GM21717 (cell line): ENCODE data around the gene CEP57L1.
A peak's percentile ranks its signal among the peaks of the same experiment; 100 is the strongest.

Source experiments
- ATAC-seq: cut with Tn5 transposase; IDR thresholded peaks from one replicate; pipeline ENCODE4 v1.9.1; 2021; ENCODE audit warnings: mild to moderate bottlenecking, moderate library complexity; ENCODE audit not compliant: unreplicated experiment

Gene CEP57L1

GRCh38 chr6:109095036-109095834 is at the start of gene CEP57L1:
Gene CEP57L1, plus strand, starts transcription at chr6:109095507. Its CDS starts 49,715 bp downstream, at chr6:109145222.
- ATAC-seq = peak; percentile 70

DNA sequence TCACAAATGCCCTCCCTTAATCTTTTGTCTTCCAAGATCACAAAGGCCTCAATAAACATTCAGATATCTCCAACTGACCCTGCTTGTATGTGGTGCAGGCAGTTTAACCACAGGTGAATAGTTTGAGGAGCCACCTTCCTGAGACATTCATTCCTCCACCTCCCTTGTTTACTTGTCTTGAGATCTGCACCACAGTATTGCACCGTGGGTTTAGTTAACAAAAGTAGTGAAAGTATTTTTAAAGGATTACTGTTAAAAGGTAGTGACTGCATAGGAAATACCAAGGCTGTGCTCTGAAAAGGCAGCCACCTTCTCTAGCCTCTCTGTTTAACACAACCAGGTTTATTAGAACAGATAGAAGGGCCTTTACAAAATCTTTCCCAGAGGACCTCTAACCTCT is 47.1 kb upstream of the CEP57L1 start:
- ATAC-seq = no peak

GRCh38 chr6:109048670-109049415 is 46.5 kb upstream of the CEP57L1 start:
- no peak for ATAC-seq

DNA sequence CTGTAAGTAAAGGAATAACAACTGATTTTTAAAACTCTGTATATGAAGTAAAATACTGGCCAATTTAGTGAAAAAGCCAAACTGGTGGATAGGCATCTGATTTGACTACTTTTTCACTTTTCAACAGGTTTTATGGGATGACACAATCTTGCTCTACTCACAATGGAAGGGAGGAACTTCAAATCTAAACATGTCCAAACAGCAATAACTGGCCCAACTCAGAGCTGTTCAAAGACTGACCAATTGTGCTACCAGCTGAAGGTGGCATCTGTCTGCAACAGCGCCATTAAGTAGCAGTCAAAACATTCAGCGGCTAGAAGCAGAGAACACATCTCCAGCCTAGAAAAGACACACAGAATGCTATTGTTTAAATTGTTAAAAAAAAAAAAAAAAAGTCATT is 45.3 kb upstream of the CEP57L1 start:
- no peak for ATAC-seq

- ATAC-seq = no peak
Observed at GRCh38 chr6:109050447-109051102, 44.7 kb upstream of the CEP57L1 start.

DNA sequence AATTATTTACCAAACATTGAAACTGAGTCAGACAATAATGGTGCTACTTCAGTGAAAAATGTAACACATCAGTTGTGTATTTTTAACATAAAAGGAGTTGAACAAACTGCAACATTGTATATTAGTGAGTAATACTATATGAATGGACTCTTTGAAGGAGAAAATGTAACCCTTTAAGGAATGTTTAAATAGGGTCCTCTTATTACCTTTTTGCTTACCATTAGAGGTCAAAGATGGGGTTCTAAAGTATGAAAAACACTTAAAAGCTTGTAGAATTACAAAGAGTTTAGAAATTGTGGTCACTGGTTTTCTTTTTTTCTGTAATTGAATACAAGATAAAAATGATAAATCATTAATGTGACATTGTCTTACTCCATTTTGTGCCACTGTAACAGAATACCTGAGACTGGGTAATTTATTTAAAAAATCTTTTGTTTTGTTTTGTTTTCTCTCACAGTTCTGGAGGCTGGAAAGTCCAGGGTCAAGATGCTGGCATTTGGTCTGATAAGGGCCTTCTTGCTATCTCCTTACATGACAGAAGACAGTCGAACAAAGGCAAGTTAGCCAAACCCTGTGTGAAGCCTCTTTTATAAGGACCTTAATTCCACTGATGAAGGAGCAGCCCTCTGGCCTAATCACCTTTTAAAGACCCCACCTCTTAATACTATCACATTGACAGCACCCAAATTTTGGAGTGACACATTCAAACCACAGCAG is 43.8 kb upstream of the CEP57L1 start:
- ATAC-seq = no peak

DNA sequence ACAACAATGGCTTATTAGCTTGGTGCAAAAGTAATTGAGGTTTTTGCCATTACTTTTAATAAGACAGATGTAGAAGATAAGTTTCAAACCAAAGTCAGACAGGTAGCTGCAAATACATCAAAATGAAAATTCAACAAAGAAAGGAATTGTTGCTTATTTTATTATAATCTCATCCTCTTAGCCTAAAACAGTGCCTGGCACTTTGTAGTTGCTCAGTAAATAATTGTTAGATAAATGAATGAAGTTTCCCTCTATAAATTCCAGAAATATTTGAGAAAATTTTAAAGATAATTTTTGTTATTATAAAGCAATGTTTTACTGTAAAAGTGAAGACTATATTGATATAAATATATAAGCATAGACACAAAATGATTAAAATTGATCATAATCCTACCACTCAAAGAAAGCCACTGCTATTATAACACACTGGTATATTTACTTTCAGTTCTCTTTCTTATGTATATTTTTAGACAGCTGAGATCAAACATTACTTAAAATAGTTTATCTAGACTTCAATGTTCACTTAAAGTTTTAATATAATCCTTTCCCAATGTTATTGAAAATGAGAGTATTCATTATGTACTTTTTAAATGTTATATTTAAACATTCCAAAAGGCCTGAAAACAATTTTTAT is 43.2 kb upstream of the CEP57L1 start:
- no peak for ATAC-seq

DNA sequence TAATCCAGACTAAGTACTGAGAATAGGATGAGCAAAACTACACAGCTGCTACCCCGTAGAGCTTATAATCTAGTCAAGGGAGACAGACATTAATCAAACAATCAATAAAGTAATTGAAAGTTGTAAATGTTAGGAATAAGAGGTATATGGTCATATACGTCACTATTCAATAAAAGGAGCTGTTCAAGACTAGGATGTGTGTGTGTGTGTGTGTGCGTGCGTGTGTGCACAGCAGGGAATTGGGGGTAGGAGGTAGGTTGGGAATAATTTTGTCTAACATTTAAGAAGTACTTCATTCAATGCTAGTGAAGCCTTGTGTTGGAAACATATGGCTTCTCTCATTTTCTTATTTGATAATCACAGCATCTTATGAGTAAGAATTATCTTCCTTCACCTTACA is 42.5 kb upstream of the CEP57L1 start:
- ATAC-seq = no peak

GRCh38 chr6:109053336-109053735 is 42.0 kb upstream of the CEP57L1 start:
- no peak for ATAC-seq

- ATAC-seq = no peak
Observed at GRCh38 chr6:109055771-109056235, 39.5 kb upstream of the CEP57L1 start.

DNA sequence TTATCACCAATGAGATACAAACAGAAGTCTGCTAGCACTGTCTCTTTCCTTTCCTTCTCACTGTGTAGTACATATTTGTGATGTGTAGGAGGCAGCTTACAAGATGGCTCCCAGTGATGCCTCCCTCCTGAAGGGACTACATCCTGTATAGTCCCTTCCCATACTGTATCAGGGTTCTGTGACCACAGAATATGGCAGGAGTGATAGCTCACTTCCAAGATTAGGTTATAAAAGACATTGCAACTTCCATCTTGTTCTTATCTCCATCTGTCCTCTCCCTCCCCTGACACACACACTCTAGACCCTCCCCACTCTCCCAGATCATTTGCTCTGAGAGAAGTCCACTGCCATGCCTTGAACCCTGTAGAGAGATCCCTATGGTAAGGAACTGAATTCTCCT is 38.6 kb upstream of the CEP57L1 start:
- no peak for ATAC-seq

DNA sequence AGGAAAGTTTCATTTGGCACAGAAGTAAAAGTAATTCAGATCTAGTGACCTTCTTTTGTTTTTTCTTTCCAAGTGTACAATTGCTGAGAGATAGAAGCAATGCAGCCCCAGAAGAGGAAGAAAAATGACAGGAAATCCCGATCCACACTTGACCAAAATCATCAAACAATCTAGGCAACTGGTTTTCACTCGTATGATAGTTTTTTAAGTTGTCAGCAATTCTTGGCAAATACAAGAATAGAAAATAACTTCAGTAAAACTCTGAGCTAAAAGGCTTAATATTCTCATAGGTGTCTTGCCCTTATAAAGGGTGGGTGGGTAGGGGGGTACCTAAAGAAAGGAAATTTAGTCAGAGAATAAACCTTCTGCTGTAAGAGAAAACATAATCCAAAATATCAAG is 36.7 kb upstream of the CEP57L1 start:
- ATAC-seq = no peak

- ATAC-seq = no peak
Observed at GRCh38 chr6:109059153-109059552, 36.2 kb upstream of the CEP57L1 start.

DNA sequence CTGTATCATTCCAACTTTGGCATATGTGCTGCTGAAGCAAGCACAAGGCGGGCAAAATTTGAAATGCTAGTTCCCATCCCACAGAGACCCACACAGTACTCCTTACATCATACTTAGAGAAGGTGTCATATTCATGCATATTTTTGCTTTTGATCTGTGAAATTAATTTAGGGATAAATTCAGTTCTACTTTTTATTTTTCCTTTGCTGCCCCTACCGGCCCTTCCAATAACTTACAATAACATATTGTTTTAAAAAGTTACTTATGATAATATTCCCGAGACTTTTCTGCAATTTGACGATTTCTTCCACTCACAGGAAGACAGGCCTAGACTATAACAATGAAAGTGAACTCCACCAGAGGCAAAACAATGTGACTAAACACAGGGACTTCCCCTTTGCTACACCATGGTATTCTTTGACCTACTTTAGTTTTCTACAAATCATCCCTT is 35.7 kb upstream of the CEP57L1 start:
- no peak for ATAC-seq

GRCh38 chr6:109060571-109060970 is 34.7 kb upstream of the CEP57L1 start:
- ATAC-seq = no peak

DNA sequence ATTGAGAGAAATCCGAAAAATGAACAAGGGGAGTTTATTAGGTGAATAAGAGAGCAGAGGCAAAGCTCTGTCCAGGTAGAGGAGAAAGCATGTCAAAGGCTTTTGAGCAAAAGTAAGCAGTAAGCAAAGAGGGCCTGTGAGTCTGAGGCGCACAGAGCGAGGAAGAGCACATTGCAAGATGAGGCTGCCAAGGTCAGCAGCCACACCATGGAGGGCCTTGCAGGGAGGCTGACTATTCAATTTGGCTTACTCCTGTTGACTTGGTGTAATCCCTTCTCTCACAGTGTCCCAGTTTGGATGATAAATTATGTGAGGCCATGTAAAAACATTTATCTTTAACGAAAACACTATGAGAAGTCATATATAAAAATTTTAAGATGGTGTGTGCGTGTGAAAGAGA is 33.1 kb upstream of the CEP57L1 start:
- no peak for ATAC-seq

DNA sequence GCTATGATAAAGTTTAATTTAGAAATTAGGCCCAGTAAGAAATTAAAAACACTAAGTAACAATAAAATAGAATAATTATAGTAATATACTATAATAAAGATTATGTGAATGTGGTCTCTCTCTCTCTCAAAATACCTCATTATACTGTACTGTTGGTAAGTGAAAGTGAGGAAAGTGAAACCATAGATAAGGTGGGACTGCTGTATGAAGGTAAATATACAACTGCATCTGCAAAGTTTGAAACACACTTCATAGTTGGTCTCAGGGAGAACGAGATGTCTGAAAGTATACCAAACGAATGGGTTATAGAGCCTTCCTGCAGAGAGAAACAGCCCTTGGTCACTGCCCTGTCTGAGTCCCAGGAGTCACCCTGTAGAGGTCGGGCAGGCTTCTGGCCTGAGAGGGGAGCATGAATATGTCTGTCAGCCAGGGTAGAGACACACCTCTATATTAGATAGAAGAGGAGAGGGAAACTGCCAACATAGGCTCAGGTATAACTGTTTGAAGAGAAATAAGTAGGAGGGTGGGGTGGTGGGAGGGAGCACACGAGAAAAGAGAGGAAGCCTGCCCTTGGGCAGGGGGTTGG is 32.4 kb upstream of the CEP57L1 start:
- ATAC-seq = no peak

DNA sequence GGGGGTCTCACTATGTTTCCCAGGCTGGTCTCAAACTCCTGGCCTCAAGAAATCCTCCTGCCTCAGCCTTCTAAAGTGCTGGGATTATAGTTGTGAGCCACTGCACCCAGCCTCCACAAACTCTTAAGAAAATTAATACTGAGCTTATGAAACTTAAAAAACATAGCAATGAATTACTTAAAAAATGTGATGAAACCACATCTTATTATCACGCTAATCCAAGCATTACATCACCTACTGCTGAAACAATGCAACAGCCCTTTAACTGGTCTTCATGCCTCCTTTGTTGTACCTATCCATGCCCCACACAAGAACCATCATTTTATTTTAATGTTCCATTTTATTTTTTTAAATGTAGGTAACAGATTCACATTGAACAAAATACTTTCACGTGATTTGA is 25.6 kb upstream of the CEP57L1 start:
- ATAC-seq = no peak

- ATAC-seq = no peak
Observed at GRCh38 chr6:109071125-109071917, 24.0 kb upstream of the CEP57L1 start.
